AG04450 (cell line): Measurements from ENCODE around the gene MS4A4E. TPM values are rescaled to one million over a fixed set of nuclear protein-coding genes. Genes with fewer than 3 reads are reported as not detected.

Experiments
- CTCF ChIA-PET: fragments of 300-600, 350-600 bp; formaldehyde crosslinking; extraction: SDS; loops from one replicate; lab custom pipeline; 2022; ENCODE audit warnings: antibody characterized with exemption, inconsistent platforms; lab: Charles Lee
- POLR2A ChIA-PET: fragments of 350-600 bp; formaldehyde crosslinking; extraction: SDS; loops from one replicate; lab custom pipeline; 2021; ENCODE audit warnings: antibody characterized with exemption, inconsistent platforms; lab: Yijun Ruan, JAX
- DNase-seq: peaks from one replicate; pipeline ENCODE4 v3.0.0-alpha.2; 2011; ENCODE audit warnings: low read depth, low spot score
- H3K27ac ChIP-seq: one replicate; pipeline ENCODE4 v1.5.1; 2012; ENCODE audit warnings: low read depth, low read length, control low read depth
- H3K27me3 ChIP-seq: one replicate; pipeline ENCODE4 v1.6.0; 2012; ENCODE audit warnings: low read length; ENCODE audit not compliant: control insufficient read depth, insufficient read depth
- H3K4me3 ChIP-seq: 2 replicates; pipeline ENCODE4 v1.5.1; 2011; ENCODE audit warnings: mild to moderate bottlenecking, low read depth, low read length, control low read depth
- H3K9me3 ChIP-seq: 2 replicates; pipeline ENCODE4 v1.5.1; 2012; ENCODE audit warnings: low read length; ENCODE audit not compliant: control insufficient read depth, insufficient read depth
- CTCF ChIP-seq: IDR thresholded peaks from 2 replicates; pipeline ENCODE4 v1.5.1; 2011; ENCODE audit warnings: low read depth, low read length, control low read depth, inconsistent platforms
- polyA plus RNA-seq: library from polyadenylated mRNA; depleted of rRNA; stranded (reverse); fragments of >200 nt; gene quantifications from 2 replicates; pipeline ENCODE4 v1.2.3, GENCODE V29; 2011

Gene MS4A4E
- polyA plus RNA-seq, 1 experiment = not detected

GRCh38 chr11:60165538-60165937 is 77.4 kb downstream of the MS4A4E start:
- no peak for DNase-seq
- TF ChIP-seq CTCF = no peak
- ChIA-PET CTCF (no interaction called here), POLR2A (no interaction called here)
- no peaks in the 10 kb centered on the region for H3K27me3 ChIP-seq
- peaks cover 25% of the 10 kb centered on the region for H3K9me3 ChIP-seq
- H3K4me3 ChIP-seq = no peak overlapping the region
- no peak overlapping the region for H3K27ac ChIP-seq

- DNase-seq = no peak
These were observed 78.3 kb downstream of the MS4A4E start for GRCh38 chr11:60164550-60165075.

GRCh38 chr11:60161766-60162165 is 81.2 kb downstream of the MS4A4E start:
- POLR2A ChIA-PET = no interaction called here
- Histone ChIP-seq H3K27ac (no peak overlapping the region), H3K4me3 (no peak overlapping the region), H3K27me3 (no peaks in the 10 kb centered on the region), H3K9me3 (peaks cover 3% of the 10 kb centered on the region; the same call in 1 of the 2 replicates)
- CTCF ChIA-PET = no interaction called here
- TF ChIP-seq CTCF = no peak
- DNase-seq = no peak

More at GRCh38 chr11:60164550-60165075, 78.3 kb downstream of the MS4A4E start:
- no peak for TF ChIP-seq CTCF
- ChIA-PET POLR2A (no interaction called here), CTCF (no interaction called here)
- H3K4me3 ChIP-seq = no peak overlapping the region
- no peak overlapping the region for H3K27ac ChIP-seq
- no peaks in the 10 kb centered on the region for H3K27me3 ChIP-seq
- H3K9me3 ChIP-seq = peaks cover 19% of the 10 kb centered on the region

GRCh38 chr11:60161107-60161506 is 81.8 kb downstream of the MS4A4E start:
- no peak overlapping the region for H3K27ac ChIP-seq
- H3K4me3 ChIP-seq = no peak overlapping the region
- no peak for TF ChIP-seq CTCF
- H3K9me3 ChIP-seq = peaks cover 3% of the 10 kb centered on the region; the same call in 1 of the 2 replicates
- CTCF ChIA-PET = no interaction called here
- H3K27me3 ChIP-seq = no peaks in the 10 kb centered on the region
- POLR2A ChIA-PET = no interaction called here
- no peak for DNase-seq

- TF ChIP-seq CTCF = no peak
- Histone ChIP-seq H3K27me3 (no peaks in the 10 kb centered on the region), H3K9me3 (peaks cover 3% of the 10 kb centered on the region; the same call in 1 of the 2 replicates), H3K4me3 (no peak overlapping the region), H3K27ac (no peak overlapping the region)
- ChIA-PET CTCF (no interaction called here), POLR2A (no interaction called here)
- DNase-seq = no peak
These were observed 83.1 kb downstream of the MS4A4E start for GRCh38 chr11:60159868-60160267.
